DMS53 (cell line): Measurements from ENCODE around the gene TLL2.
A peak's percentile ranks its signal among the peaks of the same experiment; 100 is the strongest.

Experiments
- DNase-seq: peaks from one replicate; lab custom pipeline; 2025; lab: John Stamatoyannopoulos, UW

TLL2 gene

GRCh38 chr10:96421995-96422394 is 91.7 kb downstream of the TLL2 start:
- DNase-seq, result no peak

DNA sequence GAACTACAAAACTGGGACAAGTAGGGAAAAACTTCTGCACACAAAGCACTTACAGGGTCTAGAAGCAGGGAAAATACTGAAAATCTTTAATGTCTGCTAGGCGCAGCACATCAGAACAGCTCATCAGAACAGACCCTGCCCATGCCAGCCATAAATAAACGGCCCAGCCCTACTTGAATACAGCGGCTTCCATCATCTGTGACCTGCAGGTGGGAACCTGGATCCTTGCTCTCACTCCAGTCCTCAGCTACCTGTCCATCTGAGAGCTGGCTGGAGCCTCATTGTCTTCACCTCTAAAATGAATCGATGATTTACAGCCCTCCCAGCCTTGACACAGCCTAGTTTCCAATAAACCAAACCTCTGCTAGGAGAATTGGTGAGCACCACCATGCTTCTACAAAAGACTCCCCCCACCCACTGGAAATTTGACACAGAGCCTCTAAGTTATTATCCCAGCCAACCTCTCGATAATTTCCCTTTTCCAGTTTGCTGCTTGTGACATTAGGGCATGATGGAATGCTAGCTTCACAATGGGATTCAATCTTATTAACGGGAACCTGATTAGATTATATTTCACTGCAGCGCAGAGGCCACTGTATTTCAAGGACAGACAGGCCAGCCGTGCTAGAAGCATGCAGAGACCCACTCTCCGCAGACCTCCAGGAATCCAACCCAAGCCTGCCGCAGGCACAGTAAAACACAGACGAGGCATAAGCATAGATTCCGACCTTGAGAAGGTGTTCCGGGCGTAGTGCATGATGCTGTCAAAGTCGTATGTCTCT is 93.3 kb downstream of the TLL2 start:
- no peak for DNase-seq

GRCh38 chr10:96419351-96419750 is 94.4 kb downstream of the TLL2 start:
- DNase-seq, result no peak

GRCh38 chr10:96418582-96418981 is 95.1 kb downstream of the TLL2 start:
- DNase-seq, result no peak

DNA sequence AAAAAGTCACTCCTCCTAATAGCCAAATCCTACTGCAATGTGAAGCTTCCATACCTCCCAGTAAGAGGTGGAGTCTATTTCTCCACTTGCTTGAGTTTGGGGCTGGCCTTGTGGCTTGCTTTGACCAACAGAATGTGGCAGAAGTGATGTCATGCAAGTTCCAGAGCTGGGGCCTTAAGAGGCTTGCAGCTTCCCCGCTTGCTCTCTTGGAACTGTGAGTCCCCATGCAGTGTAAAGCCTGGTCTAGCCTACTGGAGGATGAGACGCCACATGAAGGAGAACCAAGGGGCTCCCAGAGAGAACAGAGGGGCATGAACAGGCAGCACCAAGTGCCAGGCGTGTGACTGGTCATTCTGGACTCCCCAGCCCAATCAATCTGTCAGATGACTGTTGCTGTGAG is 96.3 kb downstream of the TLL2 start:
- peak; percentile 29 for DNase-seq

GRCh38 chr10:96416643-96417042 is 97.1 kb downstream of the TLL2 start:
- no peak for DNase-seq

- DNase-seq, result no peak
Measured at GRCh38 chr10:96415891-96416554, 97.7 kb downstream of the TLL2 start.

DNA sequence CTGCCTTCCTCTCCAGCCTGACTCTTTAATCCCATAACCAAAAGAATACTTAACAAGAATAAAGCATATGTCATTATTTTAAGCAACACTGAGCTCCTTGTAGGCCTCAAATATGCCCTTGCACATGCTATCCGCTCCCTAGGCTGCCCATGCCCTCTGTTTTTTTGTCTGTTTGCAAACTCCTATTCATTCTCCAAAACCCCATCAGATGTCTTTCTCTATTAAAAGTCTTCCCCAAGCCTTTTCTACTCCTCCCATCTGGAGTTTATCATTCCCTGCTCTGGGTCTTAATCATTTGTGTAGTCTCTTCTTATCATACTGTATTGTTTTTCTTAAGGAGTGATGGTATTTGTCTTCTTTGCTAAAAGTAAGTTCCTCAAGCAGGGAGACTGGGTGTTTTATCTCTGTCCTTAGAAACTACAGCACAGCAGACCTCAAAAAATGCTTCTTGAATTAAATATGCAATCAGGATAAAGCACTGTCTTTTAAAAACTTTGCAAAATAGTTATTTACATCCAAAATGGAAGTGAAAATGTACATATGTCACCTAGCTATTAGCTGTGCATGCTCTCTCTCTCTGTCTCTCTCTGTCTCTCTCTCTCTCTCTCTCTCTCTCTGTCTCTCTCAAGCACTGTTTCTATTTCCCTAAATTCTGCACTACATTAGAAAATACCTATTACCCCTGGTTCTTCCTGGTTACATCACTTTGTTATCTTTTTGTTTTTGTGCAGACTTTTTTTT is 98.4 kb downstream of the TLL2 start:
- no peak for DNase-seq

GRCh38 chr10:96414303-96414702 is 99.4 kb downstream of the TLL2 start:
- DNase-seq, result no peak

- DNase-seq, result peak; percentile 27
Measured at GRCh38 chr10:96413151-96413787, 100.5 kb downstream of the TLL2 start.

DNA sequence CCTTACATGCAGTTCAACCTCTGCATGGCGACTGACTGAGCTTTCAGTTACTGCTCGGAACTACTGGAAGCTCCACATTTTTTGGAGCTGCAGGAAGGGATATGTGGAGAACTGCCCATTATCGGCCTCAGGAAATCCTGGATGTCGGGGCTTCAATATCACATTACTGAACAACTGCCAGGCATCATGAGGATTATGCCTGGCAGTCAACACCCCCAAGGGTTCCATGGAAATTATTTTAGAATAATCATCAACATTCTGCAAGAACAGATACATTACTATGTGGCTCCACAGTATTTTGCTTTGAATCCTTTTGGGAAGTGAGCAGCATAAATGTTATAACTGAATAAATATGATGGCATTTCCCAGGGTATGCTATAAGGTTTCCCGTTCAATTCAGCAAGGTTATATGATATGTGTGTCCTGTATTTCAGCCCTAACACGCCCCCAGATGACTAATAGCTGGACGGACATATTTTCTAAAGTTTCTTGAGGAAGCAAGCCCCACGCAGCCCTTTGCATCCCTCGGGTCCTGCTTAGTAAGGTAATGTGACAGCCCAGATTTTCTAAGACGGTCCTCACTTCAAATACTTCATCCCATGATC is 101.9 kb downstream of the TLL2 start:
- no peak for DNase-seq

DNA sequence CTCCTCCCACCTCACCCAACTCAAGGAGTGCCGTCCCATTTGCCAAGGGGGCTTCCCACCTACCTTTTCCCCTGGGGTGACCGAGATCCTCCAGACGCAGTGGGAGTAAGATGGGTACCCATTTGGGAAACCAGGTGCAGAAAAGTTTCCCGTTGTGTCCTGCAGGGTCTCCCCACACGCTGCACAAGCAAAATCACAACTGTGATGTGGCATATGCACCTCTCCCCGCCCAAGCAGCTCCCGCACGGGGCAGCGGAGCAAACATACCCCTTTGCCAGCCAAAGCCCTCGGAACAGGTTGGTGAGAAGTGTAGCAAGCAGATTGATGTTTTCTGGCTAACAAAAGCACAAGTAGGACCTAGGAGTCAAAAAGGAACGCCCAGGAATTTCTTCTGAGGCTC is 103.4 kb downstream of the TLL2 start:
- no peak for DNase-seq

DNA sequence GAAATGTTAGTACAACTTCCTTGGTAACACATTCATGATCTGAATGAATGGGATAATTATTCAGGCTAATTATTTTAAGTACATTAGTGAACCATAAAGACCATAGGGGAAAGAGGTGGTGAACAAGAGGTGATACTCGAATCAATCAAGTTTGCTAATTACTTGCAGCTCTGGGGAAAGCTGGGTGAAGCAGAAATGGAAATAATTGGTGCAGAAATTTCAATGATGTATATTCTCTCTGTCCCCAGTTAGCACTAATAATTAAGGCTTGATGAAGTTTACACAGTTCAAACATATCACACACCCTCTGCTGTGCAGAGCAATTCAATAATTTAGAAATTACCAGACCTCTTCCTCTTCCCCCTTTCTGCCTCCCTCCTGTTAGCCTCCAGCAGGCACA is 105.5 kb downstream of the TLL2 start:
- no peak for DNase-seq

- DNase-seq, result no peak
Measured at GRCh38 chr10:96407560-96408069, 106.1 kb downstream of the TLL2 start.

GRCh38 chr10:96406091-96406490 is 107.6 kb downstream of the TLL2 start:
- DNase-seq, result no peak

- DNase-seq, result no peak
Measured at GRCh38 chr10:96402417-96403305, 111.1 kb downstream of the TLL2 start.

DNA sequence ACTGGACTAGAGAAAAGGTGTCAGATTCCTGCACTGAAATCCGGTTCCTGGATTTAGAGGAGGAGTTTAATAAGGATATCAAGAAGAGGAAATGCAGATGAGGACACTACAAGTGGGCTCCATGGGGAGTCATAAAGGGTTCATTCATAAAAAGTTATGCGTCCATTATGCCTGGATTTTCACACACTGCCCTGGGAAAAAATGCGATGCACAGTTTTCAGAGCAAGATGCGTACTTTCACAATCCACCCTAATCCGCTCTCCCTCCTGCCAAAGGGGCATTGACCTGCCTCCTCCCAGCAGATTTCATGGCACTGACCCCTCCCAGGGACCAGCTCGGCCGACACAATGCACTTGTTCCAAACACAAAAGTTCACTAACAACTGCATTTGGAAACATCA is 112.7 kb downstream of the TLL2 start:
- no peak for DNase-seq

- no peak for DNase-seq
Measured at GRCh38 chr10:96400465-96400864, 113.3 kb downstream of the TLL2 start.

DNA sequence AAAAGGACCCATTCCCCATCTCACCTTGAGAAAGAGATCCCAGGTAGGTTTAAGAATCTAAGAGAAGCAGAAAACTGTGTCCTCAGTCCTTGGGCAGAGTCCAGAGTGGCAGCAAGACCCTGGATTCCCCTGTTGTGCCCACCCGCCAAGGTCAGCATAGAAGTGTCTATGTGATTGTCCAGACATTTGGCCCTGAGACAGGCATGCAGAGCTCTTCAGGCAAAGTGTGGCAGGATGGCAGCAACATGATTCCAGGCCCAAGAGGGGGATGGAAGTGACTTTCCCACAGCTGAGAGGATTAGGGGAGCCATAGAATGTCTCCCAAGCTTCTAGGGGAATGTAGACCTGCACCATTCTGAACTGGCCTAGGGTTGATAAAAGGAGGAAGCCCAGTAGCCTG is 115.8 kb downstream of the TLL2 start:
- no peak for DNase-seq

GRCh38 chr10:96395931-96396877 is 117.5 kb downstream of the TLL2 start:
- peak; percentile 85 for DNase-seq
